Measurements from ENCODE around the gene BTN1A1. TPM values are rescaled to one million over a fixed set of nuclear protein-coding genes. Genes with fewer than 3 reads are reported as not detected.

The BTN1A1 gene
- total RNA-seq, 2 donors from 2014 or later: not detected

DNA sequence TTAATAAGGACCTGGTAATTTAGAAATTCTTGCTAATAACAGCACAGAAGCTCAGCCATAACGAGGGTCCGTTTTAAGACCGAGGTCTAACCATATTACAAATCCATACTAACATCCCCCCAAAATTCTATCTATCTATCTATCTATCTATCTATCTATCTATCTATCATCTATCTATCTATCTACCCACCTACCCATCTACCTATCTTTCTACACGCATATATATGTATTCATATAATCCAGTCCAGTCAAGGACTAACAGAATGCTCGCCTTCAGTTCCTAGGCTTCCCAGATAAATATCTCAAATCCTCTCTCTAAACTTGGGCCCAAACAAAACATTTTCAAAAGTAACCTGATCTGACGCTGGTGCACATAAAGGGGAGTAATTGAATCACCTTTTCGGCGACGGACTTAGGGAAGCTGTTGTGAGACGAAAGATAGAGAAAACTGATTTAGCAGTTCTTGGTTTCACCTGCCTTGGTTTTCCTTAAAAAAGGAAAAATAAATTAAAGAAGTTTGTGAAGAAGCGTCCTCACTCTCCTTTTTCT, 52.6 kb downstream of the BTN1A1 start:
- no peak for DNase-seq
- no peak for ATAC-seq
- intact Hi-C loops (cut with DNase I, micrococcal nuclease): no loop called here

DNA sequence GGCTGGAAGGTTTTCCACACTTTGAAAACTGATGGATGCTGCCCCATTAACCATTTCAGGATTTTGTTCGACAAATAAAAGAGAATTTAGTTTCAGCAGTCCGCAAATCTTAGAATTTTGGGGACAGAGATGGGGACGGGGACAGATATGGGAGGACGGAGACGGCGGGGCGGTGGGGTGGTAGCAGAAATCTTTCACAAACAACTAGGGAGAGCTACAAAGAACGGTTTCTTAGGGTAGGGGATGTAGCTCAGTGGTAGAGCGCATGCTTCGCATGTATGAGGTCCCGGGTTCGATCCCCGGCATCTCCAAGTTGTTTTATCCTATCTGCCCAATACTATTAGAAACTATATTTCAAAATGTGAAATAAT, 53.1 kb downstream of the BTN1A1 start:
- DNase-seq (peak in 1 of 2 donors; percentile 74), ATAC-seq (peak; percentile 77)
- intact Hi-C loops (cut with DNase I, micrococcal nuclease): no loop called here

DNA sequence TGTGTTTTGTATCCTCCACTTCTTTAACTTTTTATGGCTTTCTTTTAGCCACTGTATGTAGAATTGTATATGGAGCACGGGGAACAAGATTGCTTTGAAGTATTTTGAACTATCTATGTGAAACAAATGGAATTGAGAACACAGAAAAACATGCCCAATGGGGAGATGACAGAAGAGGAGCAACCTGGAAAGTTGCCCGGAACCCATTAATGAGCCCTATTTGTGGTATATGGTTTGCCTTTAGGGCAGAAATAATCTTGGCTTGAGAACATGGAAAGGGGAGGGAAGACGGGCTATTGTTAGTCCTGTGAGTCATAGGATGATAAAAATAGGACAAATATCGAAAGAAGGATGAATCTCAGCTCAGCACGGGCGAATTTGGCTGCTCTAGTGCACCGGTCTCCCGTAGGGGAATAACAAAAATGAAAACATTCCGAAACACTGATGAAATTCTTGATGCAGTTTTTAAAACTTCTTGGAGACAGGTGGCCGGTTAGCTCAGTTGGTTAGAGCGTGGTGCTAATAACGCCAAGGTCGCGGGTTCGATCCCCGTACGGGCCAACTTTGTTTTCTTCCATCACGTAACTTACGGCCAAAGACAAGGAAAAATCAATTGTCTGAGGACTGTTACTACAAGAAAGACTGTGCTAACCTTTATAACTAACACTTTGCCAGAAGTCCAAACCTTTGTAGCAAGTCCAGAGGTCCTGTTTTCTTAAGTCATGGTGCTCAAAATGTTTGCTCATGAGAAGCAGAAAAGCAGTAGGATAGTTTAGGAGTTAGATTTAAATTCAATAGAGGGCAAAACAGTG, 53.7 kb downstream of the BTN1A1 start:
- DNase-seq (peak; percentile 46 to 77), ATAC-seq (peak; percentile 72)
- intact Hi-C loops (cut with DNase I, micrococcal nuclease): no loop called here

DNA sequence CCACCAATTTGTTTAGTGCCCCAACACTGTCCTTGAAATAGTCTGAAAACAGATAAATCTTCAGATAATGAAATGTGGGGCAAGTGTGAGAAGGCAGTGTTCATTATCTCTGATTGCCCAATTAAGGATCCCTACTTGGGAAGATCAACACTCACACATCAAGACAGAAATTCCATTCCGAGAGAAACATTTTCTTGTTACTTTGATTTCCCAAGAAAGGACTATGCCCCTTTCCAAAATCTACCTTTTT, 54.3 kb downstream of the BTN1A1 start:
- DNase-seq: no peak
- ATAC-seq: no peak
- intact Hi-C loops (cut with DNase I, micrococcal nuclease): no loop called here

DNA sequence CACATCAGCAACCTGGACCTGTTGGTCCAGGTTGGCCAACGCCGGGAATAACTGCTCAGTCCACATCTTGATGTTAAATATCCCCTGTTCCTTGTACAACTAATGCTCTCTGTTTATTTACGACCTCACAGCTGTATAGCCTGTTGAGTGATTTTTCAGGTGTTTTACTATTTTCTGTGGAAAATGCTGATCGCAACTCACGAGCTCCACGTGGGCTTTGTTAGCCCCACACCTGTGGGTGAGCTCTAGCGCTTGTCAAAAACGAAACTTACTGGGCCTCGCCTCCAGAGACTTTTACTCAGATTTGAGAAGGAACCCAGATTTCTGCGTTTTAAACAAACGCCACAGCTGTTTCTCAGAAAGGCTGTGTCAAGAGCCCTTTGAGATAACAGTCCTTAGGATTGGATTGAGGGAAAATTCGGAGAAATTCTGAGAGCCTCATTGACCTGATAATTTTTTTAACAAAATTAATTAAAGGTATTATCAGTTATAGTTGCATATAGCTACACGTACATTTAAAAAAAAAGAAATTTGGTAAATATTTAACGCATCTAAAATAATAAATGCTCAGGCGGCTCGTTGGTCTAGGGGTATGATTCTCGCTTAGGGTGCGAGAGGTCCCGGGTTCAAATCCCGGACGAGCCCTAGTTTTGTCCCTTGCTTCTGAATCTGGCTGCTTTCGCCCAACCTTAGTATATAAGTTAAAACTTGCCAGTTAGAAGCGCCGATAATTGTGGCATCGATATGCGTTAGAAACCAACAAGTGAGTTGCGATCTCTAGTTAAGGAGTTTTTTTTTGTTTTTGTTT, 54.8 kb downstream of the BTN1A1 start:
- DNase-seq (no peak), ATAC-seq (no peak)
- intact Hi-C loops (cut with DNase I, micrococcal nuclease): no loop called here

DNA sequence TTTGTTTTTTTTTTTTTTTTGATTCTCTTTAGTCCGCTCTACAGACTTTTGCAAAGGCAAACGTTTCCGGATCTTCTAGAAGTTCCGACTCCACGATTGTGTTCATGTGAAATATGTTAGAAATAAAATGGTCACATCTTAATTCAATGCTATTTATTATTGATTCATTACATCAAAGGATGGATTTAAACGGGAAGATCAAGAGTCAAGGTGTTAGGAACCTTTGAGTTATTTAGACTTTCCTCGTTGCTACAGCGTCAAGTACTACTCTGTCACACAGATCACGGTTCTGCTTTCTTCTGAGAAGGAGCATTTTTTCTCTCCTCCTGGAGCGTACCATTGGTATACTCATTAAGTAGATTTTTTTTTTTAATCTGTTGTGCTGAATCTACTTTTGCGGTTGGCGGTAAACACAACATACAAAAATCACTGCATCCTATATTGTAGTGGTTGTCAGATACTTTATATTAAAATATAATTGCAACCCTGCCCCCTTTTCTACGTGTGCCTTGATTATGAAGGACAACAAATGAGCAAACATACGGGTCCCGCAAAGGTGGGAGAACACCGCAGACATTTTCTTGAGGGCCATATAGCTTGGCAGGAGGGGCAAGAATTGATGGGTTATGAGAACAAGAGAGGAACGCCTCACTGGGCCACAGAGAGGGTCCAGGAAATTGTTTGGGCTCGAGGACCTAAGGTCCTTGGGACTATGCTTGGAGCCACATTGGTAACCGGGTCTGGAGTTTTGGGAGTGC, 55.6 kb downstream of the BTN1A1 start:
- no peak for DNase-seq
- ATAC-seq: no peak
- intact Hi-C loops (cut with DNase I, micrococcal nuclease): no loop called here

DNA sequence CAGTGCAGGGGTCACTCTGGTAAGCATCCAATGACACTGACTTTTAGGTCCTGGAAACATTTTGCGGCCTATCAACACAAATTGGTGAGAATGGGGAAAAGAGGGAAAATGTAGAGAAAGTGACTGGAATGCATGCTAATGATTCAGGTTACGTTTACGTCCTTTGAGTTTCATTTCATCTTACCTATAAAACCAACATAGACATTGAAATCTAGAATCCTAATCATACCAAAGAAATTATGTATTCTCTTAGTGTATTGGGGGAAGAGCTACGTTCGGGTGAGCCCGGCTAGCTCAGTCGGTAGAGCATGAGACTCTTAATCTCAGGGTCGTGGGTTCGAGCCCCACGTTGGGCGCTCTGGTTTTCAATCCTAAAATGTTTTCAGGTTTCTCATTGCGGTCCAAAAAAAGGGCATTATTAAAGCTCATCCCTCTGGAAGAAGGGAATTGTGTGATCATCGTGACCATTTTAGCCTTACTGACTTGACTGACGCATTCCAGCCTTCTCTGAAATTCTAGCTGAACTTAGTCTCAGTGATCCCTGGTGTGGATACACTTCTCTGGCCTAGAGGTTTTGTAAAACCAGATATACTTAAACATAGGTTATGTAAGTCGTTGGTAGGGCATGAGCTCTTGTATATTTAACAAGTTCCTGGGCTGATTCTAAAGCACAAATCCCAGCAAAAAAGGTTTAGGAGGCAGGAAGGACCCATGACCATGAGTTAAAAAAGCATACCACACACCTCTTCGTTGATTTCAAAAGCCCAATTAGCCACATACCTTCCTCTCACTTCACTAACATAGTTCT, 56.4 kb downstream of the BTN1A1 start:
- ATAC-seq (no peak), DNase-seq (no peak)
- intact Hi-C loops (cut with DNase I, micrococcal nuclease): no loop called here

Other genes starting within 250 kb of the BTN1A1 start
- 10 to 100 TPM; 17.6 to 35.1 TPM for gene BTN3A2, start 135.1 kb upstream of the BTN1A1 start, total RNA-seq
- gene BTN2A2, start 117.2 kb upstream of the BTN1A1 start, total RNA-seq: 1 to 10 TPM; 6.2 to 8.0 TPM
- gene BTN3A1, start 98.0 kb upstream of the BTN1A1 start, total RNA-seq: 10 to 100 TPM; 21.2 to 21.6 TPM
- 10 to 100 TPM; 14.9 TPM for gene BTN3A3, start 59.8 kb upstream of the BTN1A1 start, total RNA-seq
- 10 to 100 TPM; 19.8 to 25.7 TPM for gene BTN2A1, start 42.3 kb upstream of the BTN1A1 start, total RNA-seq
- 10 to 100 TPM; 54.9 to 55.7 TPM for gene HMGN4, start 38.1 kb downstream of the BTN1A1 start, total RNA-seq
- gene ABT1, start 96.7 kb downstream of the BTN1A1 start, total RNA-seq: 10 to 100 TPM; 12.7 to 15.4 TPM
- gene ZNF322, start 159.4 kb downstream of the BTN1A1 start, total RNA-seq: 10 to 100 TPM; 17.8 to 19.9 TPM

Measured in left colon (tissue), 2 donors.